AG04450 (cell line): ENCODE measurements around the gene MEAF6. TPM values are rescaled to one million over a fixed set of nuclear protein-coding genes. Genes with fewer than 3 reads are reported as not detected.

Experiments used
- CTCF ChIA-PET: fragments of 300-600, 350-600 bp; formaldehyde crosslinking; extraction: SDS; loops from one replicate; lab custom pipeline; 2022; ENCODE audit warnings: antibody characterized with exemption, inconsistent platforms; lab: Charles Lee
- POLR2A ChIA-PET: fragments of 350-600 bp; formaldehyde crosslinking; extraction: SDS; loops from one replicate; lab custom pipeline; 2021; ENCODE audit warnings: antibody characterized with exemption, inconsistent platforms; lab: Yijun Ruan, JAX
- DNase-seq: peaks from one replicate; pipeline ENCODE4 v3.0.0-alpha.2; 2011; ENCODE audit warnings: low read depth, low spot score
- H3K27ac ChIP-seq: one replicate; pipeline ENCODE4 v1.5.1; 2012; ENCODE audit warnings: low read depth, low read length, control low read depth
- H3K27me3 ChIP-seq: one replicate; pipeline ENCODE4 v1.6.0; 2012; ENCODE audit warnings: low read length; ENCODE audit not compliant: control insufficient read depth, insufficient read depth
- H3K4me3 ChIP-seq: 2 replicates; pipeline ENCODE4 v1.5.1; 2011; ENCODE audit warnings: mild to moderate bottlenecking, low read depth, low read length, control low read depth
- H3K9me3 ChIP-seq: 2 replicates; pipeline ENCODE4 v1.5.1; 2012; ENCODE audit warnings: low read length; ENCODE audit not compliant: control insufficient read depth, insufficient read depth
- polyA plus RNA-seq: library from polyadenylated mRNA; depleted of rRNA; stranded (reverse); fragments of >200 nt; gene quantifications from 2 replicates; pipeline ENCODE4 v1.2.3, GENCODE V29; 2011
- TF ChIP-seq, protein P1 (sequence below): IDR thresholded peaks from 2 replicates; pipeline ENCODE4 v1.5.1; 2011; ENCODE audit warnings: low read depth, low read length, control low read depth, inconsistent platforms

The MEAF6 gene
- polyA plus RNA-seq, 1 experiment, result 69.6 TPM

DNA sequence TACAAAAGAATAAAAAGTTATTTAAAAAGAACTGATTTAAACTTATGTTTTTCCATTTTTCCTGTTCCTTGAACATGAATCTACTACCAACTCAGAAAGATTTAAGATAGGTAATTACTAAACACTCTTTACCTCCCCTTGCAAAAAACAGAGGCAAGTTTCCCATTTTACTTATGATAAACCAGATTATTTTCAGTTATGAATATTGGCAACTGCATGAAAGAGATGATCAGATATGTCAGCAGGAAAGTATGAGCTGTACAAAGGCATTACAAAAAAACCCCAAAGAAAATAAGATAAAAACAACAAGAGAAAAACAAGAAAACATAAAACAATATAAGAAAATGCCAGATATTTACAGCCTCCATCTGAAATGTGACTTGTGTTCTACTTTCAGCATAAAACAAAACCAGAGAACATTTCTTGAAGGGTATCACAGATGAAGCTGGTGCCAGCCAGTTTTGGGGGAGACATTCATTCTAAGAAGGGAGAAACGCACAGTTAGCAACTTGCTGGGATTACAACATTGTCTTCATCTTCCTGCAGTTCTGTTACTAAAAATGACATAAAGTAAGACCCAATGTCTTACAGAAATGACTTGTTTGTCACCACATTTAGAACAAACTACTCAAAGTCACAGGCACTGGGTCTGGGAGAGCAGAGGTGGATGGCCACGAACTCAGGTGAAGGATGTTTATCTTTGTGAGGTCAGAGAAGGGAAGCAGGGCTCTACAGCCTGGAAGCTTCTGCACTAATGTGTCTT lies 21.0 kb downstream of the MEAF6 start:
- ChIA-PET CTCF (interaction anchor here (4.1 kb wide), 1 partner anchor 21 kb away, joined by 26 read pairs; the partner anchor contains the start of gene MEAF6), POLR2A (no interaction called here)
- TF ChIP-seq, protein P1, sequence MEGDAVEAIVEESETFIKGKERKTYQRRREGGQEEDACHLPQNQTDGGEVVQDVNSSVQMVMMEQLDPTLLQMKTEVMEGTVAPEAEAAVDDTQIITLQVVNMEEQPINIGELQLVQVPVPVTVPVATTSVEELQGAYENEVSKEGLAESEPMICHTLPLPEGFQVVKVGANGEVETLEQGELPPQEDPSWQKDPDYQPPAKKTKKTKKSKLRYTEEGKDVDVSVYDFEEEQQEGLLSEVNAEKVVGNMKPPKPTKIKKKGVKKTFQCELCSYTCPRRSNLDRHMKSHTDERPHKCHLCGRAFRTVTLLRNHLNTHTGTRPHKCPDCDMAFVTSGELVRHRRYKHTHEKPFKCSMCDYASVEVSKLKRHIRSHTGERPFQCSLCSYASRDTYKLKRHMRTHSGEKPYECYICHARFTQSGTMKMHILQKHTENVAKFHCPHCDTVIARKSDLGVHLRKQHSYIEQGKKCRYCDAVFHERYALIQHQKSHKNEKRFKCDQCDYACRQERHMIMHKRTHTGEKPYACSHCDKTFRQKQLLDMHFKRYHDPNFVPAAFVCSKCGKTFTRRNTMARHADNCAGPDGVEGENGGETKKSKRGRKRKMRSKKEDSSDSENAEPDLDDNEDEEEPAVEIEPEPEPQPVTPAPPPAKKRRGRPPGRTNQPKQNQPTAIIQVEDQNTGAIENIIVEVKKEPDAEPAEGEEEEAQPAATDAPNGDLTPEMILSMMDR, result no peak
- Histone ChIP-seq H3K27ac (no peak overlapping the region), H3K27me3 (no peaks in the 10 kb centered on the region), H3K9me3 (no peaks in the 10 kb centered on the region), H3K4me3 (no peak overlapping the region)
- no peak for DNase-seq

DNA sequence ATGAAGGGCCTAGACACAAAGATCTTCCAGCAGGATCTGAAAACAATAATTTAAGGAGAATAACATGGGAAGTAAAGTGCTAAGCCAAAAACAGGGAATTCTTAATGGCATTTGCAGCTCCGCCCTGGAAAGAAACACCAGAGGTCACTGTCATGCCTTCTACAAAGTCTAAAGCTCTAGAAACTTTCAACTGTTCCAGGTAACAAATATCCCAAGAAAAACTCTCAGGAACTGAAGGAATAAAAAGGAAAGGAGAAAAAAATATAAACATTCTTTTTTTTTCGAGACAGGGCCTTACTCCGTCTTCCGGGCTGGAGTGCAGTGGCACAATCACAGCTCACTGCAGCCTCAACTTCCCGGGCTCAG lies 27.0 kb downstream of the MEAF6 start:
- Histone ChIP-seq H3K9me3 (no peaks in the 10 kb centered on the region), H3K4me3 (no peak overlapping the region), H3K27ac (no peak overlapping the region), H3K27me3 (no peaks in the 10 kb centered on the region)
- CTCF ChIA-PET, result interaction anchor here (0.5 to 6.5 kb wide), 30 partner anchors 10 to 1049 kb away, joined by 3 to 180 read pairs (median 6); partner anchors contain the start of genes MEAF6 and ZC3H12A
- POLR2A ChIA-PET, result interaction anchor here (0.6 to 3.8 kb wide), 6 partner anchors 9 to 33 kb away, joined by 3 to 44 read pairs (median 5); partner anchors contain the start of genes MEAF6 and ZC3H12A
- no peak for DNase-seq
- TF ChIP-seq, protein P1, result no peak

DNA sequence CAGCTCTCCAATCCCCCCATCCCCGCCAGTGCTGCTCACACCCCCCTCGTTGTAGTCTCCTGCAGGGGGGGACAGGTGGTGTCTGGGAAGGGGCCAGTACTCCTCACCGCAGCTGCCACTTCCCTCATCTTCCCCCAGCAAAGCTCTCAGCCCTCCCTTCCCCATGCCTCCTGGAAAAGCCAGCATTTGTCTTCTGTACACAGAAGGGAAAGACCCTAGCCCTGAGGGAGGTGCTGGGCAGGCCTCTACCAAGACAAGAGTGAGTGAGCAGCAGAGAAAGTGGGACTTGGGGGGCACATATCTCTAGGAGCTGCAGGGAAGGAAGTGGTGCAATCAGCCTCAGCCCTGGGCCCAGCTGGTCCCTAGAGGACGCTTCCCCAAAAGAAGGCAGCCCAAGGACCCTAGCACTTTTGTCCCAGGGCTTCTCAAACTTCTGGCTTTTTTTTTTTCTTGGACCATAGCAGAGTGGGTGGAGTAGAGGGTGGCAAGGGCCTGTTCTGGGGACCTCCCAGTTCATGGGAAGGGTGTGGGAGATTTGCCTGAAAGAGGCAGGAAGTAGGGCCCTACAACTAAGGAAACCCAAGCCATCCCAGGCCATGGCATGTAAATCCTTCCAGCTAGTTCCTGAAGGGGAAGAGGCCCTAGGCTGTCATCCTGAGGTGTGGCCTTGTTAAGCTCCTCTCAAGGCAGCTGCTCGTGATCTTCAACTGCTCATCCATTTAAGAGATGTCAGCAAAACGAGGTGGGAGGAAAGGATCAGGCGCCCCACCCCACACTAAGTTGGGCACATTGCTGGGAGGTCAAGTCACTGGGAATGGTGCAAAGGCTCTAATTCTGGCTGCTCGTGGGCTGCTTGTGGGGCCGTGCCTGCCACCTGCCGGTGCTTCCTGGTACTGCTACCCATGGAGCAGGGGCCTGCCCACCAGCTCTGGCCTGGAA lies 27.6 kb downstream of the MEAF6 start:
- Histone ChIP-seq H3K27me3 (no peaks in the 10 kb centered on the region), H3K4me3 (no peak overlapping the region), H3K27ac (peak overlapping the region; percentile 61), H3K9me3 (no peaks in the 10 kb centered on the region)
- CTCF ChIA-PET, result interaction anchor here (0.6 to 6.5 kb wide), 33 partner anchors 10 to 971 kb away, joined by 3 to 180 read pairs (median 6); partner anchors contain the start of genes MEAF6 and ZC3H12A
- TF ChIP-seq, protein P1, result peak; percentile 99
- POLR2A ChIA-PET, result interaction anchor here (0.5 to 3.8 kb wide), 10 partner anchors 8 to 321 kb away, joined by 3 to 44 read pairs (median 5); partner anchors contain the start of genes C1orf122, MEAF6, YRDC and ZC3H12A
- no peak for DNase-seq

DNA sequence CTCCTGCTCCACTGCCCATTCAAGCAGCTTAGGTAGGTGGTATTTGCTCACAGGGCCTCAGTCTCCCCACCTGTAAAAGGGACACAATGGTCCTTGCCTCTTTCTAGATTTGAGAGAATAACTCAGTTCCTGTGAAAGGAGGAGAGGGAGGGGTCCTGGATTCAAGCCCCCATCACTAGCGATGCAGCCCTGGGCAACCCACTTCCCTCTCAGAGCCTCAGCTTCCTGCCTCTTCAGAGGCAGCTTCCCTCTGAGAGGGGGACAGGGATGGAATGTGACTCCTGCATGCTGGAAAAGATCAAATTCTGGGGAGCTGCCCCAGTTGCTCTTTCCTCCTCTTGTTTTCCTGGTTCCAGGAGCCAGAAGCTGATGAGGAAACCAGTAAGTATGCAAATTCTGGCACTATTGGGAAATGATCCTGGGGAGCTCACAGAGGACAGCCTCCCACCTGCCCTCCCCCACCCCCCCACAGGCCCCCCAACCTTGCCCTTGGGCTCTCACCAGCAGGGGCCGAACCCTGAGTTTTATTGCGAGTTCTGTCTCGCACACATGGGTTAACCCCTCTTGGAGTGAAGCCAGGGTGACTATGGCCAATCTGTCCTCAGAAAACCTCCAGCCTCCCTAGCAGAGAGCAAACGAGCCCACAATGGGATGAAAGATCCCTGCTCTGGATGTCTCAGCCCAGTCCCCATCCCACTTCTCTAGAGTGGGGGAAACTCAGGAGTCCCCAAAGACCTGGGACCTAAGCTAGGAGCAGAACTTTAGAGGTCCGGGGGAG lies 28.5 kb downstream of the MEAF6 start:
- TF ChIP-seq, protein P1, result no peak
- Histone ChIP-seq H3K27ac (peak overlapping the region; percentile 61), H3K4me3 (no peak overlapping the region), H3K27me3 (no peaks in the 10 kb centered on the region), H3K9me3 (no peaks in the 10 kb centered on the region)
- CTCF ChIA-PET, result interaction anchor here (0.6 to 6.5 kb wide), 19 partner anchors 9 to 970 kb away, joined by 3 to 180 read pairs (median 12); partner anchors contain the start of genes MEAF6 and ZC3H12A
- POLR2A ChIA-PET, result interaction anchor here (0.5 to 3.8 kb wide), 7 partner anchors 10 to 322 kb away, joined by 3 to 44 read pairs (median 4); partner anchors contain the start of genes C1orf122, YRDC and ZC3H12A
- no peak for DNase-seq
